ENCODE measurements around the gene KLF15.

DNA sequence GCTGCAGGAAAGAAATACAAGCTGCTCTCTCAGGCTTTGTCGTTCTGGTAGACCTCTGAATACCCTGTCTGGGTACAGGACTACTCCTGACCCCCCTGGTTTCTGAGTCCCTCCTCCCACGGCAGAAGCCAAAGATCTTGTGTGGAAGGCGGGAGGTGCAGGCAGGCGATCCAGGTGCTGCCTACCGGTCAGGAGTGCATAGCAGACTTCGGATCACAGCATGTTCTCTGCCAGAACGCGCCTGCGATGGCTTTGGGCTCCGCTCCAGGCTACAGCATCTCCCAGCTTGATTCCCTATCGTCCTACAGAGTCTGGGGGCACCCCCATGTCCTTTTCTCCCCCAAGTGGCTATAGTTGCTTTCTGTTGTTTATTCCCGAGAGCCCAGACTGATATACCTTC lies 35.0 kb upstream of the KLF15 start:
- TF ChIP-seq, protein P1, sequence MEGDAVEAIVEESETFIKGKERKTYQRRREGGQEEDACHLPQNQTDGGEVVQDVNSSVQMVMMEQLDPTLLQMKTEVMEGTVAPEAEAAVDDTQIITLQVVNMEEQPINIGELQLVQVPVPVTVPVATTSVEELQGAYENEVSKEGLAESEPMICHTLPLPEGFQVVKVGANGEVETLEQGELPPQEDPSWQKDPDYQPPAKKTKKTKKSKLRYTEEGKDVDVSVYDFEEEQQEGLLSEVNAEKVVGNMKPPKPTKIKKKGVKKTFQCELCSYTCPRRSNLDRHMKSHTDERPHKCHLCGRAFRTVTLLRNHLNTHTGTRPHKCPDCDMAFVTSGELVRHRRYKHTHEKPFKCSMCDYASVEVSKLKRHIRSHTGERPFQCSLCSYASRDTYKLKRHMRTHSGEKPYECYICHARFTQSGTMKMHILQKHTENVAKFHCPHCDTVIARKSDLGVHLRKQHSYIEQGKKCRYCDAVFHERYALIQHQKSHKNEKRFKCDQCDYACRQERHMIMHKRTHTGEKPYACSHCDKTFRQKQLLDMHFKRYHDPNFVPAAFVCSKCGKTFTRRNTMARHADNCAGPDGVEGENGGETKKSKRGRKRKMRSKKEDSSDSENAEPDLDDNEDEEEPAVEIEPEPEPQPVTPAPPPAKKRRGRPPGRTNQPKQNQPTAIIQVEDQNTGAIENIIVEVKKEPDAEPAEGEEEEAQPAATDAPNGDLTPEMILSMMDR (IDR thresholded peaks at IDR 0.05): no peak
- no peak for TF ChIP-seq EZH2 (IDR thresholded peaks at IDR 0.05; ENCODE audit: borderline replicate concordance, insufficient read depth, low read depth, low read length, poor library complexity, severe bottlenecking)

Measured in B cell (primary cell).